Osteoblast (primary cell): ENCODE results near the gene ZNF808. TPM values are rescaled to one million over a fixed set of nuclear protein-coding genes. Genes with fewer than 3 reads are reported as not detected.
"Not testable (repeated sequence)": the region's sequence is repeated elsewhere in the genome, so short reads cannot be mapped to it uniquely, and the experiment has no call there.

Experiments
- DNase-seq: peaks from one replicate; pipeline ENCODE4 v3.0.0; 2011; ENCODE audit warnings: low spot score, mixed read lengths; ENCODE audit not compliant: insufficient read length; ENCODE audit errors: missing footprints
- H2AFZ ChIP-seq: 2 replicates; pipeline ENCODE4 v1.6.0; 2011; ENCODE audit warnings: mild to moderate bottlenecking, low read length
- H3K27ac ChIP-seq: 2 replicates; pipeline ENCODE4 v1.5.1; 2011; ENCODE audit warnings: mild to moderate bottlenecking, low read depth, low read length, moderate library complexity
- H3K27me3 ChIP-seq: 2 replicates; pipeline ENCODE4 v1.6.0; 2012; ENCODE audit warnings: mild to moderate bottlenecking, control low read depth, inconsistent platforms, low read length, moderate library complexity; ENCODE audit not compliant: insufficient read depth
- H3K36me3 ChIP-seq: 2 replicates; pipeline ENCODE4 v1.5.1; 2011; ENCODE audit warnings: mild to moderate bottlenecking, low read length, control low read depth, moderate library complexity; ENCODE audit not compliant: insufficient read depth
- H3K4me1 ChIP-seq: 2 replicates; pipeline ENCODE4 v1.5.1; 2011; ENCODE audit warnings: mild to moderate bottlenecking, low read length, control low read depth, moderate library complexity; ENCODE audit not compliant: insufficient read depth
- H3K4me2 ChIP-seq: 2 replicates; pipeline ENCODE4 v1.6.0; 2011; ENCODE audit warnings: mild to moderate bottlenecking, low read length; ENCODE audit not compliant: insufficient read depth
- H3K4me3 ChIP-seq: fragments of 200-600 bp; sonication (generic); 3 replicates; pipeline ENCODE4 v1.5.1; 2012; ENCODE audit warnings: mild to moderate bottlenecking, low read length, inconsistent platforms; ENCODE audit not compliant: insufficient read depth
- H3K79me2 ChIP-seq: 2 replicates; pipeline ENCODE4 v1.6.0; 2012; ENCODE audit warnings: mild to moderate bottlenecking, low read length, control low read depth, inconsistent platforms; ENCODE audit not compliant: insufficient read depth
- H3K9me3 ChIP-seq: 2 replicates; pipeline ENCODE4 v1.5.1; 2011; ENCODE audit warnings: low read depth, low read length, control low read depth
- H4K20me1 ChIP-seq: 2 replicates; pipeline ENCODE4 v1.6.0; 2012; ENCODE audit warnings: mild to moderate bottlenecking, low read length, control low read depth; ENCODE audit not compliant: insufficient read depth
- CTCF ChIP-seq: IDR thresholded peaks from 2 replicates; pipeline ENCODE4 v1.5.1; 2011; ENCODE audit warnings: mild to moderate bottlenecking, low read depth, low read length, moderate library complexity; ENCODE audit errors: extremely low read depth
- total RNA-seq: library from RNA; depleted of rRNA; stranded (reverse); fragments of >200 nt; gene quantifications from 2 replicates; pipeline ENCODE4 v1.2.3, GENCODE V29; 2012

The ZNF808 gene
- total RNA-seq, 1 donor = 17.0 TPM

GRCh38 chr19:52536448-52536800, 9.0 kb downstream of the ZNF808 start:
- Histone ChIP-seq H3K4me3 (peak overlapping the region; percentile 72), H3K4me1 (no peaks in the 10 kb centered on the region), H3K4me2 (peak overlapping the region; percentile 87), H3K79me2 (peaks cover 8% of the 10 kb centered on the region), H3K27ac (no peak overlapping the region), H3K27me3 (no peaks in the 10 kb centered on the region), H4K20me1 (no peaks in the 10 kb centered on the region), H3K9me3 (no peaks in the 10 kb centered on the region), H3K36me3 (peaks cover 4% of the 10 kb centered on the region), H2AFZ (peak overlapping the region; percentile 79)
- DNase-seq = no peak
- TF ChIP-seq CTCF = no peak

- not testable (repeated sequence) for H3K36me3 ChIP-seq, H3K4me1 ChIP-seq, H4K20me1 ChIP-seq, H3K4me2 ChIP-seq, H2AFZ ChIP-seq, H3K79me2 ChIP-seq, H3K27ac ChIP-seq, H3K27me3 ChIP-seq, DNase-seq, H3K4me3 ChIP-seq, H3K9me3 ChIP-seq
These were observed 11.3 kb downstream of the ZNF808 start for GRCh38 chr19:52538815-52539214.

- DNase-seq = not testable (repeated sequence)
These were observed 13.7 kb downstream of the ZNF808 start for GRCh38 chr19:52541176-52541575.

GRCh38 chr19:52541608-52542007, 14.1 kb downstream of the ZNF808 start:
- DNase-seq = no peak
- Histone ChIP-seq H3K27ac (no peak overlapping the region), H3K4me1 (no peaks in the 10 kb centered on the region), H3K9me3 (no peaks in the 10 kb centered on the region), H3K36me3 (peaks cover 18% of the 10 kb centered on the region), H3K4me2 (no peak overlapping the region), H2AFZ (no peak overlapping the region), H3K27me3 (no peaks in the 10 kb centered on the region), H4K20me1 (no peaks in the 10 kb centered on the region), H3K4me3 (no peak overlapping the region), H3K79me2 (peaks cover 8% of the 10 kb centered on the region)
- no peak for TF ChIP-seq CTCF

More at GRCh38 chr19:52541176-52541575, 13.7 kb downstream of the ZNF808 start:
- H3K27ac ChIP-seq, H3K79me2 ChIP-seq, H3K27me3 ChIP-seq, H4K20me1 ChIP-seq, H2AFZ ChIP-seq, H3K9me3 ChIP-seq, H3K4me1 ChIP-seq, H3K4me3 ChIP-seq, H3K4me2 ChIP-seq: not testable (repeated sequence)
- peaks cover 16% of the 10 kb centered on the region for H3K36me3 ChIP-seq

GRCh38 chr19:52542541-52542940, 15.1 kb downstream of the ZNF808 start:
- not testable (repeated sequence) for H2AFZ ChIP-seq, DNase-seq, H3K27ac ChIP-seq, H3K27me3 ChIP-seq, H3K4me3 ChIP-seq, H3K4me2 ChIP-seq, H3K9me3 ChIP-seq, H3K4me1 ChIP-seq, H3K79me2 ChIP-seq, H4K20me1 ChIP-seq
- H3K36me3 ChIP-seq = peaks cover 21% of the 10 kb centered on the region
